ENCODE measurements around the gene EIF4A2.

DNA sequence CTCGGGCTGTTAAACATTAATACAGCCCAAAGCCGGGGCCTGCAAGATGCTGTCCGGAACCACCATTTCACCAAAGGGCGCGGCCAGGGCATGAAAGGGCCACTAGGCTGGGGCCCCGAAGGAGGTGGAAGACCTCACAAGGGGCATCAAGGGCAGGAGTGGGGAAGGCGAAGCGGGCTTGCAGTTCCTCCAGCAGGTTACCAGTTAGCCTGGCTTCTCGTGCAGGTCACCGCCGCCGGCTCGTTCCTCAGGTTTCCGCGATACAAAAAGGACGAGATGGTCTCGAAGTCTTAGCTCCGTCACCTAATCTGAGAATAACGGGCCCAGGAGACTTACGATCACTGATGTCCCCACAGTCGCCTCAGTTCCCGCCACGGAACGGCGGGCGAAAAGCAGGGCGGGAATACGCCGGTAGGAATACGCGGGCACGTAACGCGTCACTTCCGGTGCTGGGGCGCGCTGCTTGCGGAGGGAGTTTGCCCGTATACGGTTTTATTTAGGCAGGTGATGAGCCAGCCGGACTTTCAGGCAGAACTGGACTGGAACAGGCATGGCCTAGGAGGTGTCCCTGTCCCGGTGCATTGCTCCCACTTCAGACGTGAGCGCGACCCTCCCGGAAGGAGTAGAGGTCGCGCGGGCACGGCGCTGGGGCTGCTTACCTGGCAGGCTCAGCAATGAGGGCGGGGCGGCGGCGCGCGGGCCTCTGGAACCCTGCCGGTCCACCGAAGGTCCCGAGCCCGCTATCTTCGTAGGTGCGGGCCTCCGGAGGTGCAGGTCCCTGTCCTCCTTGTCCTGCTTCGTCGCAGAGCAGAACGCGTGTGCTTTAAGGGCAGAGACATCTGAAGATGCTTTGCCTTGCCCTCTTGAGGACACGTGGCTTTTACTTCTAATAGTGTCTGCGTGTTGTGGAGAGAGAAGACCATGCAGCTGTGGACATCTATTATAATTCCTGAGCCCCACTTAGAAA is 23.0 kb downstream of the EIF4A2 start, which contains the start of gene RFC4:
- TF ChIP-seq CTCF (conservative IDR thresholded peaks at IDR 0.05; ENCODE audit: low read depth, low read length) (no peak), EZH2 (IDR thresholded peaks at IDR 0.05; ENCODE audit: borderline replicate concordance, low read depth, low read length, poor library complexity, severe bottlenecking) (no peak)
